AG08396 (cell line): Measurements from ENCODE around the gene PIN1.

Experiments used
- DNase-seq: peaks from one replicate; pipeline ENCODE4 v3.0.0; 2012; ENCODE audit warnings: low spot score, mixed read lengths

PIN1 gene

GRCh38 chr19:9857076-9857721 lies 22.1 kb downstream of the PIN1 start:
- no peak for DNase-seq

GRCh38 chr19:9857920-9858746 lies 23.0 kb downstream of the PIN1 start:
- DNase-seq = no peak

- no peak for DNase-seq
Observed at GRCh38 chr19:9858766-9859165, 23.6 kb downstream of the PIN1 start.

GRCh38 chr19:9860407-9860806 lies 25.3 kb downstream of the PIN1 start:
- no peak for DNase-seq

GRCh38 chr19:9861503-9861902 lies 26.4 kb downstream of the PIN1 start:
- DNase-seq = no peak

- DNase-seq = no peak
Observed at GRCh38 chr19:9862938-9863337, 27.8 kb downstream of the PIN1 start.

GRCh38 chr19:9863759-9864158 lies 28.6 kb downstream of the PIN1 start:
- no peak for DNase-seq

- no peak for DNase-seq
Observed at GRCh38 chr19:9865732-9866501, 30.8 kb downstream of the PIN1 start.

GRCh38 chr19:9868983-9869617 lies 34.0 kb downstream of the PIN1 start:
- DNase-seq = no peak

GRCh38 chr19:9871626-9872338 lies 36.7 kb downstream of the PIN1 start:
- no peak for DNase-seq

GRCh38 chr19:9872618-9873242 lies 37.6 kb downstream of the PIN1 start:
- DNase-seq = no peak

- no peak for DNase-seq
Observed at GRCh38 chr19:9875031-9875627, 40.0 kb downstream of the PIN1 start.

GRCh38 chr19:9875796-9876195 lies 40.7 kb downstream of the PIN1 start:
- no peak for DNase-seq

- DNase-seq = no peak
Observed at GRCh38 chr19:9877780-9878510, 42.8 kb downstream of the PIN1 start.

GRCh38 chr19:9878511-9879196 lies 43.5 kb downstream of the PIN1 start:
- no peak for DNase-seq

- no peak for DNase-seq
Observed at GRCh38 chr19:9881720-9882119, 46.6 kb downstream of the PIN1 start.

GRCh38 chr19:9883231-9883758 lies 48.2 kb downstream of the PIN1 start:
- no peak for DNase-seq

GRCh38 chr19:9883764-9884163 lies 48.6 kb downstream of the PIN1 start:
- no peak for DNase-seq

- DNase-seq = peak; percentile 50
Observed at GRCh38 chr19:9885077-9885552, 50.0 kb downstream of the PIN1 start.
